HG03571 (cell line): ENCODE data around the gene RALGPS2.
"Not testable (repeated sequence)": the region's sequence is repeated elsewhere in the genome, so short reads cannot be mapped to it uniquely, and the experiment has no call there.

Experiments
- ATAC-seq: cut with Tn5 transposase; IDR thresholded peaks from one replicate; pipeline ENCODE4 v1.9.1; 2021; ENCODE audit not compliant: unreplicated experiment

The RALGPS2 gene

GRCh38 chr1:178776553-178776952 is 51.5 kb downstream of the RALGPS2 start:
- no peak for ATAC-seq

- no peak for ATAC-seq
These were observed 56.7 kb downstream of the RALGPS2 start for GRCh38 chr1:178781533-178782330.

- ATAC-seq: no peak
These were observed 59.1 kb downstream of the RALGPS2 start for GRCh38 chr1:178784131-178784536.

GRCh38 chr1:178792394-178792793 is 67.3 kb downstream of the RALGPS2 start:
- ATAC-seq: no peak

DNA sequence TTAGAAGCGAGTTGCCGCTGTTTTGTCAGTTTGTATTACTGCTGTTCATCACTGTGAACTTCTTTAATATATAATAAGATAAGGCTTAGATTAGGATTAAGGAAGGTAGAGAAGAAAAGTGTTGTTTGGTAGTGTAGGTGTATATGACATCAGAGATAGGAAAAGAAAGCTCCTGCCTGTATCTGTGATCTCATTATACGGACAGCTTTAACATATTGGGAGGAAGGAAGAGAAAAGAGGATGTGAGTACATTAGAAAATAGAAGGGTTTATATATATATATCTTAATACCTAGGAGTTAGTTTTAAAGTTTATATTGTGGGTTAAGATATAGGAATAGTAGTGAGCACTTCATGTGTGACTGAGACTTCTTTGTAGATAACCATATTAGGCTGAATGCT is 71.0 kb downstream of the RALGPS2 start:
- no peak for ATAC-seq

DNA sequence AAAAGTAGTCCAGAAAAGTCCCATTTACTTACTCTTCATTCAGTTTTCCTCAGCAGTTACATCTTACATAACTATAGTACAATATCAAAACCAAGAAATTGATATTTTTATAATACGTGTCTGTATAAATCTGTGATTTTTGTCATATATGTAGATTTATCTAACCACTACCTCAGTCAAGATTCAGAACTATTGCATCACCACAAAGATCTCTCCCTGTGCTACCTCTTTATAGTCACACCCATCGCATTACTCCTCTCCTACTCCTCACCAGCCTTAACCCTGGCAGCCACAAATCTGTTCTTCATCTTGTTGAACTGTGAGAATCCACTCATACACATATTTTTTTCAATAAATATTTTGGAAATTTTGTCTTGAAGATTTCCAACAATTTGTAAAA is 72.5 kb downstream of the RALGPS2 start:
- no peak for ATAC-seq

DNA sequence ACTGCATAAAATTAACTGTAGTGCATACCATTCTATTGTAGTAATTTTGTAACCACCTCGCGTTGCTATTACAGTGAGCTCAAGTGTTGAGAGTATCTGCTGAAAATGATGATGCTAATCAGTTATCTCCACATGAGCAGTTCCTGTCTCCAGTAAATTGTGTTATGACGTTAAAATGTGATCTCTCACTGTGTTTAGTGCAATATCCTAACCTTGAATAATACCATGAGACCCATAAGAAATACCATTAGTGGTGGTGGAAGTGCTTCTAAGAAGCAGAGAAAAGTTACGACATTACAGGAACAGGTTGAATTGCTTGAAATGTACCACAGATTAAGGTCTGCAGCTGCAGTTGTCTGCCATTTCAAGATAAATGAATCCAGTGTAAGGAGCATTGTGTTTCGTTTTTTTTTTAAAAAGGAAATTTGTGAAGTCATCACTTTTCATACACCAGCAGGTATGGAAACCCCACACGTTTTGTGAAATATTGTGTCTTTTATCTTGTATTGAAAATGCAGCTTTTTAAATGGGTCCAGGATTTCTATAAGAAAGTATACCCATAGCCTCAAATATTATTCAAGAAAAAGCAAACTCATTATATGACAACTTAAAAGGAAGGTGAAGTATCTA is 73.3 kb downstream of the RALGPS2 start:
- ATAC-seq: no peak

DNA sequence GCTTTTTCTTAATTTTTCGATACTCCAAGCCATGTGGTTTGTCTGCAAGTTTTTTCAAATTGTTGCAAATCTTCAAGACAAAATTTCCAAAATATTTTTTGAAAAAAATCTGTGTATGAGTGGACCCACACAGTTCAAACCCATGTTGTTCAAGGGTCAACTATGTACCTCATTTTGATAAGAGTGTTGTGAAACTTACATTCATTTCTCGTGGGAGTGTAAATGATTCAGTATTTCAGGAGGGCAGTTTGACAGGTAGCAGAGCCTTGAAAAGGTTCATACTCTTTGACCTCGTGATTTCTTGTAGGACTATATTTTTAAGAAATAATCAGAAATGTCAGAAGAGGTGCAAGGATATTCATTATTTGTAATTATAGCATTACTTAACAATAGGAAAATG is 77.8 kb downstream of the RALGPS2 start:
- no peak for ATAC-seq

DNA sequence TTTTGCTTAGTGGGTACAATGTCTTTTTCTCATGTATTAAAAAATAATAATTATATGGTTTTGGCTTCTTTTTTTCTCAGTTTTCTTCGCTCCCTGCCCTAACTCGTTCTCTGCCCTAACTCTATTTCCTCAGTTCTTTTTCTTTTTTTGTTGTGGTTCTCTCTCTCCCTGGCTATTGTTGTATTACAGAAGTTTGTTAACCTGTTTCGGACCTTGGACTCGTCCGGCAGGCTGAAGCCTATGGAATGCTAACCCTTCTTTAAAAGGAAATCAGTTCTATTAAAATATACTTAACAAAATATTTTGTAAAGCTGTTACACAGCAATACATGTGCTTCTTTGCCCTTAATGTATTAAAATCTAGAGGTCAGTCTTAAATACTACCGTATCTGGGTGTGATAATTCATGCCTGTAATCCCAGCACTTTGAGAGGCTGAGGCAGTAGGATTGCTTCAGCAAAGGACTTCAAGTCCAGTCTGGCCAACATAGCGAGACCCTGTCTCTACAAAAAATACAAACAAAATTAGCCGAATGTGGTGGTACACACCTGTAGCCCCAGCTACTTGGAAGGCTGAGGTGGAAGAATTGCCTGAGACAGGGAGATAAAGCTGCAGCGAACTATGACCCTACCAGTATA is 81.7 kb downstream of the RALGPS2 start:
- ATAC-seq: no peak

DNA sequence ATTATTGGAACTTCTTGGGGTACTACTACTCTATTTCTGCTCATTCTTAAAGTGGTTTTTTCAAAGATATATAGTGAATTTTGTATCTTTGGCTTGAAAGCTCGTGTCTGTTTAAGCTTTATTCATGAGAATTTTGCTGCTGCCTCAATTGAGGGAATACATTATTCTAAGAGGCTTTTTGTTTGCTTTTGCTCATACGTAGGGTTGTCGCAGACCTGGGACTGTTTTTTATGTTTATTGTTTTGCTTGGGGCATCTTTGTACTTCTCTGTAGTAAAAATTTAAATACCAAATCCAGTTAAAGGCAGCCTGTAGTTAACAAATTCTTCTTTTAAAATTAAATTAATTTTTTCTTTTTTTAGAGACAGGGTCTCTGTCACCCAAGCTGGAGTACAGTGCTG is 83.5 kb downstream of the RALGPS2 start:
- no peak for ATAC-seq

- no peak for ATAC-seq
These were observed 85.5 kb downstream of the RALGPS2 start for GRCh38 chr1:178810585-178810984.

GRCh38 chr1:178818416-178818815 is 93.4 kb downstream of the RALGPS2 start:
- no peak for ATAC-seq

GRCh38 chr1:178819123-178819522 is 94.1 kb downstream of the RALGPS2 start:
- no peak for ATAC-seq

- ATAC-seq: no peak
These were observed 96.3 kb downstream of the RALGPS2 start for GRCh38 chr1:178821134-178821866.

- no peak for ATAC-seq
These were observed 100.1 kb downstream of the RALGPS2 start for GRCh38 chr1:178825167-178825566.

GRCh38 chr1:178844436-178844835 is 119.4 kb downstream of the RALGPS2 start:
- ATAC-seq: no peak

DNA sequence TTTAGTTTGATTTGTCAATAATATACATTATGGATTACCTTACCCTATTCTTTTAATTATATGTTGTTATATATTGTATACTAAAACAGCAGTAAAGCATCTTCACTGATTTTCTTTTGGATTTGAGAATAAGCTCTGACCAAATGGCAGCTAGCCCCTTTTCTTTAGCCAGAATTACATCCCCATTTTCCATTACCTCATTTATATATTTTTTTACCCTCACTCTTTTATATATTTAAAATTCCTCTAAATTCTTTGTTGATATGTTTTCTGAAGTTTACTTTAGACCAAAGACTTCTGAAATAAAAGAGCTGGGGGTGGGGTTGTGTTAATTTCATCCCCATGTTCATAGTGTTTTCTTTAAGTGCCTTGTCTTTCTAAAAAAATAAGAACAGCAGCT is 121.3 kb downstream of the RALGPS2 start:
- ATAC-seq: no peak

- no peak for ATAC-seq
These were observed 122.4 kb downstream of the RALGPS2 start for GRCh38 chr1:178847396-178847849.

DNA sequence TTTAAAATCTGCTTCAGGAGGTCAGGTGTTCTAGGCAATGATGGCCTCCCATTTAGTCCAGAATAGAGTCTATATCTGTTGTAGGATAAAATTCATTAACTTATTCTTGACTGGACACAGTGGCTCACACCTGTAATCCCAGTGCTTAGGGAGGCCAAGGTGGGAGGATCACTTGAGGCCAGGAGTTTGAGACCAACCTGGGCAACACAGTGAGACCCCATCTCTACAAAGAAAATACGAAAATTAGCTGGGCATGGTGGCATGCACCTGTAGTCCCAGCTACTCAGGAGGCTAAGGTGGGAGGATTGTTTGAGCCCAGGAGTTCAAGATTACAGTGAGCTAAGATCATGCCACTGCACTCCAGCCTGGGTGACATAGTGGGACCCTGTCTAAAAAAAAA is 122.9 kb downstream of the RALGPS2 start:
- ATAC-seq: not testable (repeated sequence)

- ATAC-seq: no peak
These were observed 124.9 kb downstream of the RALGPS2 start for GRCh38 chr1:178849918-178850317.

DNA sequence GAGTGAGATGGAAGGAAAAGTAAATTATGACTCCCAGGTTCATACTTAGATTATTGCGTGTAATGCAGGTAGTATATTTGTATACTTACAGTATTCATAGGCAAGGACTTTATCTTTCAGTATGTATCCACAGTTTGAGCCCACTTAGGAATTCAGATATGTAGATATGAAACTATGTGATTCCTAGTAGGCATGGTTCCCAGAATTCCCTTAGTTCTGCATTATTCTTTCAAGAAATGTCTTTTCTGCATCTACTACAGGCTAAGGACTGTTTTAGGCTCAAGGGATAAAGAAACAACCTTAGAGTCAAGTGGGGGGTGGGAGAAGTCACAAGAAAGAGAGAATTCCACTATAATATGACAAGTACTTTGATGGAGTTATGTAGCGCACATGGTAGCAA is 132.1 kb downstream of the RALGPS2 start:
- ATAC-seq: no peak
